Trophoblast cell (in vitro differentiated cells and primary cell): ENCODE measurements around the gene DDX41.

Experiments
- DNase-seq, 2 donors: peaks; one replicate each; pipeline ENCODE4 v3.0.0-alpha.2; 2016
- H2AFZ ChIP-seq: 2 replicates; pipeline ENCODE4 v1.6.1; 2013; ENCODE audit warnings: low read length, moderate library complexity, mild to moderate bottlenecking; ENCODE audit not compliant: insufficient read depth, poor library complexity
- H2AK5ac ChIP-seq: 2 replicates; pipeline ENCODE4 v1.6.1; 2013; ENCODE audit warnings: mild to moderate bottlenecking, low read length
- H2BK120ac ChIP-seq: 2 replicates; pipeline ENCODE4 v1.6.1; 2013; ENCODE audit warnings: low read length, mild to moderate bottlenecking, moderate library complexity; ENCODE audit not compliant: insufficient read depth, poor library complexity
- H2BK12ac ChIP-seq: 2 replicates; pipeline ENCODE4 v1.6.1; 2013; ENCODE audit warnings: mild to moderate bottlenecking, low read length, moderate library complexity
- H2BK5ac ChIP-seq: 2 replicates; pipeline ENCODE4 v1.6.1; 2013; ENCODE audit warnings: low read length, low read depth, moderate library complexity, mild to moderate bottlenecking; ENCODE audit not compliant: poor library complexity
- H3K14ac ChIP-seq: 2 replicates; pipeline ENCODE4 v1.6.1; 2013; ENCODE audit warnings: mild to moderate bottlenecking, low read length
- H3K18ac ChIP-seq: 2 replicates; pipeline ENCODE4 v1.6.1; 2013; ENCODE audit warnings: mild to moderate bottlenecking, low read length
- H3K23ac ChIP-seq: 2 replicates; pipeline ENCODE4 v1.6.1; 2013; ENCODE audit warnings: low read length
- H3K27ac ChIP-seq: 2 replicates; pipeline ENCODE4 v1.5.1; 2013; ENCODE audit warnings: low read depth, mild to moderate bottlenecking, inconsistent platforms, low read length, moderate library complexity
- H3K27me3 ChIP-seq: 2 replicates; pipeline ENCODE4 v1.6.1; 2013; ENCODE audit warnings: inconsistent platforms, mild to moderate bottlenecking, low read length, moderate library complexity; ENCODE audit not compliant: insufficient read depth
- H3K36me3 ChIP-seq, 2 experiments: 1 replicate in 1 of 2; 2 replicates in 1 of 2; pipeline ENCODE4 v1.6.1; 2013; ENCODE audit warnings: low read length in 2 of 2, mild to moderate bottlenecking in 2 of 2, moderate library complexity in 1 of 2; ENCODE audit not compliant: insufficient read depth in 2 of 2, control insufficient read depth in 1 of 2
- H3K4ac ChIP-seq: 2 replicates; pipeline ENCODE4 v1.6.1; 2013; ENCODE audit warnings: low read depth, mild to moderate bottlenecking, low read length, moderate library complexity
- H3K4me1 ChIP-seq, 2 experiments: 1 replicate in 1 of 2; 2 replicates in 1 of 2; pipeline ENCODE4 v1.6.1; 2013; ENCODE audit warnings: low read length in 2 of 2, mild to moderate bottlenecking in 2 of 2, moderate library complexity in 1 of 2; ENCODE audit not compliant: insufficient read depth in 2 of 2, control insufficient read depth in 1 of 2
- H3K4me2 ChIP-seq: 2 replicates; pipeline ENCODE4 v1.6.1; 2013; ENCODE audit warnings: inconsistent platforms, mild to moderate bottlenecking, low read length, moderate library complexity
- H3K4me3 ChIP-seq: 2 replicates; pipeline ENCODE4 v1.5.1; 2013; ENCODE audit warnings: mild to moderate bottlenecking, low read depth, low read length, inconsistent platforms
- H3K79me1 ChIP-seq: one replicate; pipeline ENCODE4 v1.6.1; 2013; ENCODE audit warnings: low read length
- H3K79me2 ChIP-seq: 2 replicates; pipeline ENCODE4 v1.6.1; 2013; ENCODE audit warnings: low read length, mild to moderate bottlenecking; ENCODE audit not compliant: control insufficient read depth, insufficient read depth, poor library complexity
- H3K9ac ChIP-seq: 2 replicates; pipeline ENCODE4 v1.6.1; 2013; ENCODE audit warnings: mild to moderate bottlenecking, low read length
- H3K9me3 ChIP-seq: 2 replicates; pipeline ENCODE4 v1.6.1; 2013; ENCODE audit warnings: low read depth, mild to moderate bottlenecking, control low read depth, inconsistent platforms, low read length; ENCODE audit not compliant: insufficient read depth
- H4K12ac ChIP-seq: 2 replicates; pipeline ENCODE4 v1.6.1; 2013; ENCODE audit warnings: low read depth, mild to moderate bottlenecking, low read length, moderate library complexity
- H4K8ac ChIP-seq: 2 replicates; pipeline ENCODE4 v1.6.1; 2013; ENCODE audit warnings: low read depth, mild to moderate bottlenecking, low read length, moderate library complexity
- H4K91ac ChIP-seq: one replicate; pipeline ENCODE4 v1.6.1; 2013; ENCODE audit warnings: low read depth, mild to moderate bottlenecking, low read length, moderate library complexity
- WGBS: extraction: QIAGEN DNeasy Blood & Tissue Kit; methylation state at CpG from one replicate; pipeline ENCODE4 v1.1.7; 2013; ENCODE audit warnings: missing lambda C conversion rate; ENCODE audit not compliant: insufficient read length, insufficient coverage; ENCODE audit errors: extremely low coverage; 5-methylcytosine and 5-hydroxymethylcytosine counted together

DDX41 gene

DNA sequence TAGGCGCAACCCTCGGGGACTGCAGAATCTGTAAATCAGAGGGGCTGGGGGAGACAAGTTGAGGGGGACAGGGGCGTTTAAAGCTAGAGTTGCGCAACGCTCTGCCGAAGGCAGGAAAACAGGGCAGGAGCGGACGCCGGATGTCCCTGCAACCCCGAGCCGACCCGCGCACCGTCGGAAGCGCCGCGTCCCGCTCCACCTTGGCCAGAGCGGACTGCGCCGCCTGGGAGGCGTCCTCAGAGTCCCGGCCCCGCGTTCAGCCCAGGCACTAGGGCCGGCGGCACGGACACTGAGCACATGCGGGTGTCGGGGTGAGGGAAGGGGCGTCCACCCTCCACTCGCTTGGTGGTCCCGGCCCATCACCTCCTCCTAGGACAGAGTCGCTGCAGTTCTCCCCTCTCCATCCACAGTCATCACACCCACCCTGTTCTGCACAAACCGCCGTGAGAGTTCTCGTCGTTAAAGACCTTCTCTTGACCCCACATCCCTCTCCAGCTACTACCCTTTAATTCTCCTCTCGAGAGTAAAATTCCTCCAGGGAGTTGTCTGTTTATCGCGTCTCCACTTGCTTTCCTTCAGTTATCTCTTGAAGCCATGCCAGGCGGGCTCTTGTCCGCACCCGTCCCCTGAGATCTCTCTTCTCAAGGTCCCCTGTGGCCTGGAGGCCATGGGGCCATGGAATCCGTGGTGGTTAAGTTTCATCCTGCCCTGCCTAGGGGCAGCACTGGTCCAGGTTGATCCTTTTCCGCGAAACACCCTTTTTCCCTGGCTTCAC lies 18.6 kb downstream of the DDX41 start:
- no peaks in the 10 kb centered on the region for H3K9me3 ChIP-seq
- H3K14ac ChIP-seq: peak overlapping the region; percentile 60
- H2BK12ac ChIP-seq: peak overlapping the region; percentile 30
- no peaks in the 10 kb centered on the region for H3K27me3 ChIP-seq
- H4K91ac ChIP-seq: peak overlapping the region; percentile 53
- H3K36me3 ChIP-seq: peaks cover 23 to 24% of the 10 kb centered on the region in 2 experiments
- H3K4me2 ChIP-seq: peak overlapping the region; percentile 79
- peak overlapping the region; percentile 67 for H3K18ac ChIP-seq
- no CpG with 5 or more reads among the region's 48 CpGs for WGBS
- H2BK120ac ChIP-seq: peak overlapping the region; percentile 4
- H3K4ac ChIP-seq: peak overlapping the region; percentile 17
- H3K4me1 ChIP-seq: peaks cover 35 to 43% of the 10 kb centered on the region in 2 experiments
- peak overlapping the region; percentile 65 for H3K4me3 ChIP-seq
- H3K23ac ChIP-seq: no peak overlapping the region
- peak in 1 of 2 donors; percentile 40 for DNase-seq
- peaks cover 21% of the 10 kb centered on the region for H3K79me2 ChIP-seq
- H4K8ac ChIP-seq: peak overlapping the region; percentile 18
- H3K79me1 ChIP-seq: peaks cover 43% of the 10 kb centered on the region
- H3K9ac ChIP-seq: no peak overlapping the region
- peak overlapping the region; percentile 51 for H2AK5ac ChIP-seq
- H2AFZ ChIP-seq: peak overlapping the region; percentile 66
- peak overlapping the region; percentile 24 for H4K12ac ChIP-seq
- H3K27ac ChIP-seq: peak overlapping the region; percentile 68
- H2BK5ac ChIP-seq: no peak overlapping the region

DNA sequence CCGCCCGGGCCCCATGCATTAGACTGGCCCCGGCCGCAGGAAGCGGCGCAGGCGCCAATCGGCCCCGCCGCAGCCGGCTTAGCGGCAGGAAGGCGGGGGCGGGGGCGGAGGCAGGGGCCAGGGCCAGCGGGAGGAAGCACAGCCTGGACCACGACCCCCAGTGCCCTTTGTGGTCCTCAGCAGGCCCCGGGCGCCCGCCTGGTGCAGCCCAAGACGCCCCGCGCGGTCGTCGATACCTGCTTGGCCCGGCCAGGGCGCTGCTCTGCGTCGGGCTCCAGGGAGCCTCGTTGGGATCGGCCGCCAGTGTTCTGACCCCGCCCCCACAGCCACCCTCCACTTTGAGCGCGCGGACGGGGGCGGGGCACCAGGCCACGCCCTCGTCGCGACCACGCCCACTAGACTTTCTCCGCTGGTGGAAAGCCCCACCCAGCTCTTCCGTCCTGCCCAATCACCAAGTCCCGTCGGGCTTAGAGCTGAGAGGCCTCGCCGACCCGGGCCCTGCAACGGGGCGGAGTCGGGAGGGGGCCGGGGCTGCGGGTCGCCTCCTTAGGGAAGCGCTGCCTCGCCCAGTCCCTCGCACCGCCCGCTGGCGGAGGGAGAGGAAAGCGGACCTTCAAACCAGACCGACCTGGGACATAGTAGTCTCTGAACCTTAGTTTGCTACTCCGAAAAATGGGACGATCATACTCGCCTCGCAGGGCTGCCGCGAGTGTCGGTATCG lies 19.3 kb downstream of the DDX41 start, which contains the start of gene PDLIM7:
PDLIM7 (minus strand) TSS at position 313 of the 721 bp plus-strand sequence. CDS start 1,092 bp downstream, outside the sequence.
- H2AFZ ChIP-seq: peak within 1 kb of the TSS; percentile 66
- H3K4me1 ChIP-seq: peaks cover 37 to 50% of the 10 kb centered on the region in 2 experiments
- H4K8ac ChIP-seq: peak within 1 kb of the TSS; percentile 91
- H3K18ac ChIP-seq: peak within 1 kb of the TSS; percentile 95
- no CpG with 5 or more reads among the region's 73 CpGs for WGBS
- H3K23ac ChIP-seq: no peak within 1 kb of the TSS
- peaks cover 21% of the 10 kb centered on the region for H3K79me2 ChIP-seq
- H3K27me3 ChIP-seq: no peaks in the 10 kb centered on the region
- H2BK5ac ChIP-seq: peak within 1 kb of the TSS; percentile 96
- H3K14ac ChIP-seq: peak within 1 kb of the TSS; percentile 97
- H3K4me2 ChIP-seq: peak within 1 kb of the TSS; percentile 79
- peak within 1 kb of the TSS; percentile 89 for H3K4ac ChIP-seq
- no peaks in the 10 kb centered on the region for H3K9me3 ChIP-seq
- peak within 1 kb of the TSS; percentile 95 for H3K9ac ChIP-seq
- peak within 1 kb of the TSS; percentile 81 for H2AK5ac ChIP-seq
- peak within 1 kb of the TSS; percentile 44 for H2BK12ac ChIP-seq
- H4K12ac ChIP-seq: peak within 1 kb of the TSS; percentile 84
- H4K91ac ChIP-seq: peak within 1 kb of the TSS; percentile 98
- H3K36me3 ChIP-seq: peaks cover 30 to 32% of the 10 kb centered on the region in 2 experiments
- H3K4me3 ChIP-seq: peak within 1 kb of the TSS; percentile 78
- H3K27ac ChIP-seq: peak within 1 kb of the TSS; percentile 97
- peak within 1 kb of the TSS; percentile 97 for H2BK120ac ChIP-seq
- peak; percentile 98 to 99 for DNase-seq
- peaks cover 44% of the 10 kb centered on the region for H3K79me1 ChIP-seq

- peak overlapping the region; percentile 96 for H2BK5ac ChIP-seq
- H3K79me2 ChIP-seq: peaks cover 21% of the 10 kb centered on the region
- peak; percentile 59 to 62 for DNase-seq
- H4K12ac ChIP-seq: peak overlapping the region; percentile 84
- H3K4me3 ChIP-seq: peak overlapping the region; percentile 78
- H3K14ac ChIP-seq: peak overlapping the region; percentile 97
- peaks cover 44% of the 10 kb centered on the region for H3K79me1 ChIP-seq
- peak overlapping the region; percentile 97 for H2BK120ac ChIP-seq
- H2AK5ac ChIP-seq: peak overlapping the region; percentile 81
- H3K27ac ChIP-seq: peak overlapping the region; percentile 97
- peak overlapping the region; percentile 89 for H3K4ac ChIP-seq
- no peaks in the 10 kb centered on the region for H3K9me3 ChIP-seq
- no CpG with 5 or more reads among the region's 29 CpGs for WGBS
- no peaks in the 10 kb centered on the region for H3K27me3 ChIP-seq
- H3K23ac ChIP-seq: no peak overlapping the region
- H3K36me3 ChIP-seq: peaks cover 36 to 38% of the 10 kb centered on the region in 2 experiments
- no peak overlapping the region for H2BK12ac ChIP-seq
- H3K18ac ChIP-seq: peak overlapping the region; percentile 95
- H3K4me2 ChIP-seq: peak overlapping the region; percentile 75
- peak overlapping the region; percentile 64 for H2AFZ ChIP-seq
- peak overlapping the region; percentile 95 for H3K9ac ChIP-seq
- H4K91ac ChIP-seq: peak overlapping the region; percentile 98
- H4K8ac ChIP-seq: peak overlapping the region; percentile 91
- H3K4me1 ChIP-seq: peaks cover 42 to 54% of the 10 kb centered on the region in 2 experiments
Observed at GRCh38 chr5:177496727-177497291, 20.0 kb downstream of the DDX41 start.
